Endodermal cell (in vitro differentiated cells): ENCODE results near the gene TRIM42. TPM values are rescaled to one million over a fixed set of nuclear protein-coding genes. Genes with fewer than 3 reads are reported as not detected.

Source experiments
- DNase-seq: peaks from one replicate; pipeline ENCODE4 v3.0.0-alpha.2; 2017
- H3K27ac ChIP-seq: 2 replicates; pipeline ENCODE4 v1.5.1; 2013; ENCODE audit warnings: mild to moderate bottlenecking, low read depth, low read length, moderate library complexity
- H3K27me3 ChIP-seq: 2 replicates; pipeline ENCODE4 v1.6.1; 2013; ENCODE audit warnings: mild to moderate bottlenecking, low read length, moderate library complexity; ENCODE audit not compliant: insufficient read depth, control insufficient read depth, poor library complexity, severe bottlenecking
- H3K36me3 ChIP-seq: 2 replicates; pipeline ENCODE4 v1.7.0; 2013; ENCODE audit warnings: mild to moderate bottlenecking, low read length, moderate library complexity; ENCODE audit not compliant: control insufficient read depth, insufficient read depth
- H3K4me1 ChIP-seq: one replicate; pipeline ENCODE4 v1.7.0; 2013; ENCODE audit warnings: low read length; ENCODE audit not compliant: control insufficient read depth, insufficient read depth
- H3K4me3 ChIP-seq: 2 replicates; pipeline ENCODE4 v1.5.1; 2013; ENCODE audit warnings: mild to moderate bottlenecking, low read length, moderate library complexity
- H3K9ac ChIP-seq: 2 replicates; pipeline ENCODE4 v1.6.1; 2013; ENCODE audit warnings: mild to moderate bottlenecking, low read length, moderate library complexity; ENCODE audit not compliant: poor library complexity, severe bottlenecking; ENCODE audit errors: extremely low read depth
- H3K9me3 ChIP-seq: 2 replicates; pipeline ENCODE4 v1.6.1; 2013; ENCODE audit warnings: mild to moderate bottlenecking, low read length, moderate library complexity; ENCODE audit not compliant: control insufficient read depth
- H3K27ac Mint-ChIP-seq: 2 replicates; pipeline ENCODE4 v1.8.0; 2020; ENCODE audit warnings: mixed read lengths
- H3K27me3 Mint-ChIP-seq: 2 replicates; pipeline ENCODE4 v1.8.0; 2021; ENCODE audit warnings: mild to moderate bottlenecking, mixed read lengths; ENCODE audit not compliant: insufficient read depth
- H3K36me3 Mint-ChIP-seq: 2 replicates; pipeline ENCODE4 v1.8.0; 2020; ENCODE audit warnings: low read depth, mixed read lengths
- H3K4me1 Mint-ChIP-seq: 2 replicates; pipeline ENCODE4 v1.8.0; 2020; ENCODE audit warnings: mixed read lengths
- H3K4me3 Mint-ChIP-seq: 2 replicates; pipeline ENCODE4 v1.8.0; 2020; ENCODE audit warnings: mild to moderate bottlenecking, moderate library complexity, mixed read lengths
- H3K9me3 Mint-ChIP-seq: 2 replicates; pipeline ENCODE4 v1.8.0; 2020; ENCODE audit warnings: mild to moderate bottlenecking, mixed read lengths
- CTCF ChIP-seq: fragments of 200-600 bp; sonication (generic); conservative IDR thresholded peaks from 2 replicates; pipeline ENCODE4 v1.5.0; 2021; ENCODE audit warnings: antibody characterized with exemption, mild to moderate bottlenecking
- WGBS, 2 experiments: methylation state at CpG; one replicate each; pipeline versions ENCODE4 v1.1.5 to v1.1.7; 2013; ENCODE audit warnings: missing lambda C conversion rate in 2 of 2, mixed read lengths in 1 of 2; ENCODE audit not compliant: insufficient coverage in 1 of 2, insufficient read length in 1 of 2; 5-methylcytosine and 5-hydroxymethylcytosine counted together
- total RNA-seq, 2 donors: library from RNA; stranded (reverse); fragmentation: NEBNext Ultra II Directional in 1 of 2; extraction: Animal tissue kit (Norgen Biotek cat#: 25700) in 1 of 2; gene quantifications; 2 replicates in 1 of 2; 3 replicates in 1 of 2; pipeline ENCODE4 v1.2.1, GENCODE V29; 2021

The TRIM42 gene
- total RNA-seq, 2 donors from 2014 or later = not detected

GRCh38 chr3:140636406-140637138 lies 41.3 kb upstream of the TRIM42 start:
- no peak for DNase-seq
- WGBS, 2 experiments = 86 to 88% methylated on average over 5 to 6 of the region's 6 CpGs
- Mint-ChIP-seq H3K4me1 (peaks cover 13% of the 10 kb centered on the region), H3K27me3 (no peaks in the 10 kb centered on the region), H3K36me3 (no peaks in the 10 kb centered on the region), H3K4me3 (no peak overlapping the region), H3K27ac (no peak overlapping the region), H3K9me3 (no peaks in the 10 kb centered on the region)
- no peaks in the 10 kb centered on the region for H3K36me3 ChIP-seq
- H3K9me3 ChIP-seq = no peaks in the 10 kb centered on the region
- H3K4me1 ChIP-seq = peaks cover 2% of the 10 kb centered on the region
- no peaks in the 10 kb centered on the region for H3K27me3 ChIP-seq
- no peak overlapping the region for H3K4me3 ChIP-seq
- TF ChIP-seq CTCF = no peak
- H3K9ac ChIP-seq = no peak overlapping the region
- H3K27ac ChIP-seq = no peak overlapping the region

- H3K27me3 Mint-ChIP-seq = peaks cover 2% of the 10 kb centered on the region
- no peak overlapping the region for H3K4me3 ChIP-seq
- no peak overlapping the region for H3K4me3 Mint-ChIP-seq
- peaks cover 23% of the 10 kb centered on the region for H3K9me3 Mint-ChIP-seq
- DNase-seq = no peak
- H3K27ac Mint-ChIP-seq = no peak overlapping the region
- H3K27ac ChIP-seq = no peak overlapping the region
- no peaks in the 10 kb centered on the region for H3K36me3 ChIP-seq
- WGBS, 2 experiments = 95 to 96% methylated on average over 14 to 23 of the region's 23 CpGs
- no peaks in the 10 kb centered on the region for H3K9me3 ChIP-seq
- no peaks in the 10 kb centered on the region for H3K4me1 ChIP-seq
- no peaks in the 10 kb centered on the region for H3K4me1 Mint-ChIP-seq
- no peak for TF ChIP-seq CTCF
- H3K27me3 ChIP-seq = no peaks in the 10 kb centered on the region
- H3K9ac ChIP-seq = no peak overlapping the region
- no peaks in the 10 kb centered on the region for H3K36me3 Mint-ChIP-seq
Observed at GRCh38 chr3:140651287-140651686, 26.6 kb upstream of the TRIM42 start.

- Histone ChIP-seq H3K4me1 (no peaks in the 10 kb centered on the region), H3K36me3 (no peaks in the 10 kb centered on the region), H3K9ac (no peak overlapping the region), H3K4me3 (no peak overlapping the region), H3K27me3 (no peaks in the 10 kb centered on the region), H3K9me3 (no peaks in the 10 kb centered on the region), H3K27ac (no peak overlapping the region)
- Mint-ChIP-seq H3K27me3 (peaks cover 3% of the 10 kb centered on the region), H3K4me3 (no peak overlapping the region), H3K36me3 (no peaks in the 10 kb centered on the region), H3K9me3 (peaks cover 20% of the 10 kb centered on the region), H3K4me1 (no peaks in the 10 kb centered on the region), H3K27ac (no peak overlapping the region)
- DNase-seq = no peak
- WGBS, 2 experiments = 100% methylated on average over 1 of the region's 1 CpG; no CpG with 5 or more reads in 1 of the 2 experiments
- TF ChIP-seq CTCF = no peak
Observed at GRCh38 chr3:140655678-140656077, 22.2 kb upstream of the TRIM42 start.
